Neural progenitor cell (in vitro differentiated cells): ENCODE measurements around the gene BBS10. TPM values are rescaled to one million over a fixed set of nuclear protein-coding genes. Genes with fewer than 3 reads are reported as not detected.
A peak's percentile ranks its signal among the peaks of the same experiment; 100 is the strongest.

Experiments
- DNase-seq: peaks from one replicate; pipeline ENCODE4 v3.0.0-alpha.2; 2016; ENCODE audit warnings: low spot score
- H2AFZ ChIP-seq: fragments of 200-600 bp; sonication (generic); replicated peaks from 2 replicates; pipeline ENCODE4 v1.6.1; 2016; ENCODE audit warnings: antibody characterized with exemption
- H3F3A ChIP-seq: fragments of 200-600 bp; sonication (generic); 2 replicates; pipeline ENCODE4 v1.6.1; 2016; ENCODE audit warnings: antibody characterized with exemption, low read depth
- H3K27ac ChIP-seq: fragments of 200-600 bp; sonication (generic); 2 replicates; pipeline ENCODE4 v1.5.1; 2016; ENCODE audit warnings: mild to moderate bottlenecking
- H3K27me3 ChIP-seq: fragments of 200-600 bp; sonication (generic); 2 replicates; pipeline ENCODE4 v1.6.1; 2016; ENCODE audit warnings: mild to moderate bottlenecking, moderate library complexity
- H3K36me3 ChIP-seq: fragments of 200-600 bp; sonication (generic); 2 replicates; pipeline ENCODE4 v1.5.1; 2016
- H3K4me1 ChIP-seq: fragments of 200-600 bp; sonication (generic); 2 replicates; pipeline ENCODE4 v1.6.1; 2016; ENCODE audit warnings: mixed run types
- H3K4me2 ChIP-seq: fragments of 200-600 bp; sonication (generic); 2 replicates; pipeline ENCODE4 v1.6.1; 2016
- H3K4me3 ChIP-seq: fragments of 200-600 bp; sonication (generic); 2 replicates; pipeline ENCODE4 v1.5.1; 2016
- H3K79me2 ChIP-seq: fragments of 200-600 bp; sonication (generic); 2 replicates; pipeline ENCODE4 v1.6.1; 2016; ENCODE audit warnings: low read depth
- H3K9ac ChIP-seq: fragments of 200-600 bp; sonication (generic); 2 replicates; pipeline ENCODE4 v1.6.1; 2016
- H3K9me3 ChIP-seq: fragments of 200-600 bp; sonication (generic); 2 replicates; pipeline ENCODE4 v1.5.1; 2016; ENCODE audit warnings: low read depth
- H4K20me1 ChIP-seq: fragments of 200-600 bp; sonication (generic); 2 replicates; pipeline ENCODE4 v1.6.1; 2016; ENCODE audit warnings: low read depth
- H3K27ac Mint-ChIP-seq: 3 replicates; pipeline ENCODE4 v1.8.0; 2021; ENCODE audit warnings: mixed read lengths
- H3K27me3 Mint-ChIP-seq: 2 replicates; pipeline ENCODE4 v1.8.0; 2022; ENCODE audit warnings: low read depth, mild to moderate bottlenecking, inconsistent platforms, moderate library complexity, mixed read lengths; ENCODE audit not compliant: insufficient read depth
- H3K36me3 Mint-ChIP-seq: 3 replicates; pipeline ENCODE4 v1.8.0; 2021; ENCODE audit warnings: mixed read lengths
- H3K4me1 Mint-ChIP-seq: 3 replicates; pipeline ENCODE4 v1.8.0; 2021; ENCODE audit warnings: mixed read lengths
- H3K4me3 Mint-ChIP-seq: 3 replicates; pipeline ENCODE4 v1.8.0; 2021; ENCODE audit warnings: mild to moderate bottlenecking, moderate library complexity, mixed read lengths
- H3K9me3 Mint-ChIP-seq: 3 replicates; pipeline ENCODE4 v1.8.0; 2020; ENCODE audit warnings: mixed read lengths
- EZH2 ChIP-seq: fragments of 200-600 bp; sonication (generic); IDR thresholded peaks from 2 replicates; pipeline ENCODE4 v1.6.1; 2017; ENCODE audit warnings: antibody characterized with exemption, mild to moderate bottlenecking, moderate library complexity
- EZH2phosphoT487 ChIP-seq: fragments of 200-600 bp; sonication (generic); IDR thresholded peaks from 2 replicates; pipeline ENCODE4 v1.6.1; 2017; ENCODE audit warnings: antibody characterized with exemption
- total RNA-seq: library from RNA; depleted of rRNA; stranded (reverse); fragments of >200 nt; gene quantifications from 2 replicates; pipeline ENCODE4 v1.2.3, GENCODE V29; 2015; ENCODE audit warnings: low replicate concordance
- TF ChIP-seq, protein P1 (sequence below): fragments of 200-600 bp; sonication (generic); IDR thresholded peaks from 2 replicates; pipeline ENCODE4 v1.5.1; 2017; ENCODE audit warnings: antibody characterized with exemption, mild to moderate bottlenecking

Gene BBS10
- total RNA-seq, 1 donor from 2014 or later: 32.7 TPM

DNA sequence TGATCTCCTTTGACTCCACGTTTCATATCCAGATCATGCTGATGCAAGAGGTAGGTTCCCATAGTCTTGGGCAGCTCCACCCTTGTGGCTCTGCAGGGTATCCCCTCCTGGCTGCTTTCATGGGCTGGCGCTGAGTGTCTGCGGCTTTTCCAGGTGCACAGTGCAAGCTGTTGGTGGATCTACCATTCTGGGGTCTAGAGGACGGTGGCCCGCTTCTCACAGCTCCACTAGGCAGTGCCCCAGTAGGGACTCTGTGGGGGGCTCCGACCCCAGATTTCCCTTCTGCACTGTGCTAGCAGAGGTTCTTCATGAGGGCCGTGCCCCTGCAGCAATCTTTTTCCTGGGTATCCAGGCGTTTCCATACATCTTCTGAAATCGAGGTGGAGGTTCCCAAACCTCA is 12.1 kb upstream of the BBS10 start:
- H3K9ac ChIP-seq: no peak overlapping the region
- no peak overlapping the region for H3K4me2 ChIP-seq
- no peaks in the 10 kb centered on the region for H3K9me3 ChIP-seq
- Mint-ChIP-seq H3K27me3 (no peaks in the 10 kb centered on the region), H3K9me3 (no peaks in the 10 kb centered on the region), H3K4me3 (no peak overlapping the region), H3K4me1 (no peaks in the 10 kb centered on the region), H3K36me3 (peaks cover 23% of the 10 kb centered on the region), H3K27ac (no peak overlapping the region)
- H3K4me3 ChIP-seq: no peak overlapping the region
- DNase-seq: no peak
- no peak overlapping the region for H2AFZ ChIP-seq
- no peaks in the 10 kb centered on the region for H3K79me2 ChIP-seq
- H3K36me3 ChIP-seq: peaks cover 18% of the 10 kb centered on the region
- H3F3A ChIP-seq: no peaks in the 10 kb centered on the region
- no peak overlapping the region for H3K27ac ChIP-seq
- H3K4me1 ChIP-seq: no peaks in the 10 kb centered on the region
- TF ChIP-seq EZH2 (no peak), EZH2phosphoT487 (no peak)
- TF ChIP-seq, protein P1, sequence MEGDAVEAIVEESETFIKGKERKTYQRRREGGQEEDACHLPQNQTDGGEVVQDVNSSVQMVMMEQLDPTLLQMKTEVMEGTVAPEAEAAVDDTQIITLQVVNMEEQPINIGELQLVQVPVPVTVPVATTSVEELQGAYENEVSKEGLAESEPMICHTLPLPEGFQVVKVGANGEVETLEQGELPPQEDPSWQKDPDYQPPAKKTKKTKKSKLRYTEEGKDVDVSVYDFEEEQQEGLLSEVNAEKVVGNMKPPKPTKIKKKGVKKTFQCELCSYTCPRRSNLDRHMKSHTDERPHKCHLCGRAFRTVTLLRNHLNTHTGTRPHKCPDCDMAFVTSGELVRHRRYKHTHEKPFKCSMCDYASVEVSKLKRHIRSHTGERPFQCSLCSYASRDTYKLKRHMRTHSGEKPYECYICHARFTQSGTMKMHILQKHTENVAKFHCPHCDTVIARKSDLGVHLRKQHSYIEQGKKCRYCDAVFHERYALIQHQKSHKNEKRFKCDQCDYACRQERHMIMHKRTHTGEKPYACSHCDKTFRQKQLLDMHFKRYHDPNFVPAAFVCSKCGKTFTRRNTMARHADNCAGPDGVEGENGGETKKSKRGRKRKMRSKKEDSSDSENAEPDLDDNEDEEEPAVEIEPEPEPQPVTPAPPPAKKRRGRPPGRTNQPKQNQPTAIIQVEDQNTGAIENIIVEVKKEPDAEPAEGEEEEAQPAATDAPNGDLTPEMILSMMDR: no peak
- no peaks in the 10 kb centered on the region for H4K20me1 ChIP-seq
- H3K27me3 ChIP-seq: no peaks in the 10 kb centered on the region

DNA sequence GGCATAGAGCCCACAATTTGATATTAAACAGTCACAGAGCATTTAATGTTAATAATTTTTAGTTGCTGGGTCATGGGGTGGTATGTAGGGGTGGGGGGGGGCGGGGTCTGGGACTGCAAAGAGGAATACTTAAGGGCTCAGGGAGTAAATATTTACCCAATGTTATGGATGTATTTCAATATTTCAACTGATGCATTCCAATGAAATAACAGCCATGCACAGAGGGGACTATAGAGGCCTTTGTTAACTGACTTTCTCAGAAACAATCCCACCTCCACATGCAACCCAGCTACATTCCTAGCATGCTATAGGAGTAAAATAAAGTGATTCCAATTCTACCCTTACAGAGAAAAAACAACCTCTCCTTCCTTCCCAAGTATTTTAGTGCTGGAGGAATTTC is 7.9 kb upstream of the BBS10 start:
- Histone ChIP-seq H3K27me3 (no peaks in the 10 kb centered on the region), H3K9ac (no peak overlapping the region), H4K20me1 (no peaks in the 10 kb centered on the region), H3K79me2 (no peaks in the 10 kb centered on the region), H3K4me2 (no peak overlapping the region), H3K4me3 (no peak overlapping the region), H3K9me3 (no peaks in the 10 kb centered on the region), H3K36me3 (peaks cover 22% of the 10 kb centered on the region), H3K27ac (peak overlapping the region; percentile 25), H3F3A (no peaks in the 10 kb centered on the region), H2AFZ (no peak overlapping the region), H3K4me1 (no peaks in the 10 kb centered on the region)
- Mint-ChIP-seq H3K4me1 (no peaks in the 10 kb centered on the region), H3K36me3 (peaks cover 5% of the 10 kb centered on the region), H3K9me3 (no peaks in the 10 kb centered on the region), H3K27me3 (no peaks in the 10 kb centered on the region), H3K4me3 (no peak overlapping the region), H3K27ac (no peak overlapping the region)
- TF ChIP-seq EZH2 (no peak), EZH2phosphoT487 (no peak)
- TF ChIP-seq, protein P1: no peak
- DNase-seq: no peak

DNA sequence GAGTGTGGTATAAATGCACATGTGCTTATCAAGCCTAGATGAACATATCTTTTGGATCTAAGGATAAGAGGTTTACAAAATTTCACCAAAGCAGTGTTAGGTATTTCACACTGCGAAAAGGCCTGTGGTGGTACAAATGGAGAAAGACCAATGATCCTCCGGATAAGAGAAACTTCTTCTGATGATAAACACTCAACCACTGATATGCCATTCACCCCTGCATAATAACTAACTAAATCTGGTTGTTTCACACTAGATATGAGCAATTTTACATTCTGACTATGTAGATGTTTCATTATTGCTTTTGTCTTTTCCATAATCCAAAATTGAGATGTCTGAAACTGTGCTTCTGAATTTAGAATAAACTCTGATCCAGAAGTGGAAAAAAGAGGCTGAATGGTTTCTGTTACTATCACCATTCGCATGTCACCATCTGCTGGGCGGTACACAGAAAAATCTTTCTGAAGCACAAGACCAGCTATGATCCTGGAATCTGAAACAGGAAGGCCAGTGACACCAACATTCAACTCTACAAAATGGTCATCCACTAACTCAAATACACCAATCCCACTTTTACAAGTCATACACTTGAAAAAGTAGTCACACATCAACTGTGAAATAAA is 1.3 kb downstream of the BBS10 start:
- Histone ChIP-seq H3K36me3 (no peaks in the 10 kb centered on the region), H3K9ac (peak overlapping the region; percentile 69), H3K4me2 (peak overlapping the region; percentile 93), H3K27ac (no peak overlapping the region), H3K4me1 (peaks cover 15% of the 10 kb centered on the region), H3F3A (peaks cover 24% of the 10 kb centered on the region), H3K4me3 (peak overlapping the region; percentile 83), H3K27me3 (no peaks in the 10 kb centered on the region), H4K20me1 (no peaks in the 10 kb centered on the region), H3K9me3 (no peaks in the 10 kb centered on the region), H2AFZ (no peak overlapping the region), H3K79me2 (peaks cover 38% of the 10 kb centered on the region)
- Mint-ChIP-seq H3K36me3 (peaks cover 2% of the 10 kb centered on the region), H3K4me3 (peak overlapping the region; percentile 95), H3K27me3 (peaks cover 2% of the 10 kb centered on the region), H3K27ac (no peak overlapping the region), H3K4me1 (peaks cover 18% of the 10 kb centered on the region), H3K9me3 (no peaks in the 10 kb centered on the region)
- TF ChIP-seq EZH2 (no peak), EZH2phosphoT487 (no peak)
- TF ChIP-seq, protein P1: peak; percentile 44
- DNase-seq: peak; percentile 33
